SK-N-SH (cell line): ENCODE data around the gene GLIPR1L1. TPM values are rescaled to one million over a fixed set of nuclear protein-coding genes. Genes with fewer than 3 reads are reported as not detected.

Source experiments
- CTCF ChIA-PET: fragments of 300-600, 350-600 bp; formaldehyde crosslinking; extraction: SDS; loops from one replicate; lab custom pipeline; 2021; lab: Yijun Ruan, JAX
- POLR2A ChIA-PET: fragments of 350-600 bp; sonication (Branson Sonifier 250); formaldehyde crosslinking; extraction: SDS; loops from one replicate; lab custom pipeline; 2020; ENCODE audit warnings: antibody characterized with exemption, inconsistent platforms; lab: Yijun Ruan, JAX
- DNase-seq: peaks from one replicate; pipeline ENCODE4 v3.0.0; 2012
- H2AFZ ChIP-seq: fragments of 200-600 bp; sonication (generic); 2 replicates; pipeline ENCODE4 v1.8.1; 2016; ENCODE audit warnings: antibody characterized with exemption, mild to moderate bottlenecking, low read depth
- H3F3A ChIP-seq: fragments of 200-600 bp; sonication (generic); replicated peaks from 2 replicates; pipeline ENCODE3; 2016; ENCODE audit warnings: antibody characterized with exemption, mild to moderate bottlenecking; ENCODE audit not compliant: insufficient read depth
- H3K27ac ChIP-seq, 2 experiments: fragments of 200-500 bp in 1 of 2; fragments of 200-600 bp in 1 of 2; sonication (Bioruptor generic) in 1 of 2; sonication (generic), shearing (Covaris generic) in 1 of 2; 2 replicates each; pipeline versions ENCODE4 v1.5.1 to v1.6.1; 2014 to 2016; ENCODE audit warnings: low read depth in 2 of 2, inconsistent platforms in 1 of 2, low read length in 1 of 2, mild to moderate bottlenecking in 1 of 2, mixed read lengths in 1 of 2
- H3K27me3 ChIP-seq: fragments of 200-600 bp; sonication (generic), shearing (Covaris generic); 2 replicates; pipeline ENCODE4 v1.6.1; 2016; ENCODE audit warnings: mixed run types; ENCODE audit not compliant: insufficient read depth
- H3K36me3 ChIP-seq, 2 experiments: fragments of 200-500 bp in 1 of 2; fragments of 200-600 bp in 1 of 2; sonication (Bioruptor generic) in 1 of 2; sonication (generic) in 1 of 2; replicated peaks in 1 of 2; 2 replicates each; pipeline versions ENCODE3 to v1.5.1; 2014 to 2016; ENCODE audit warnings: low read length in 1 of 2, mild to moderate bottlenecking in 1 of 2; ENCODE audit not compliant: insufficient read depth in 2 of 2, control insufficient read depth in 1 of 2
- H3K4me1 ChIP-seq, 2 experiments: fragments of 200-500 bp in 1 of 2; fragments of 200-600 bp in 1 of 2; sonication (Bioruptor generic) in 1 of 2; sonication (generic), shearing (Covaris generic) in 1 of 2; 2 replicates each; pipeline versions ENCODE4 v1.5.1 to v1.6.1; 2014 to 2016; ENCODE audit warnings: low read depth in 1 of 2, low read length in 1 of 2, mixed run types in 1 of 2; ENCODE audit not compliant: insufficient read depth in 2 of 2, control insufficient read depth in 1 of 2
- H3K4me2 ChIP-seq: fragments of 200-600 bp; sonication (generic), shearing (Covaris generic); 2 replicates; pipeline ENCODE4 v1.6.1; 2017; ENCODE audit warnings: mixed run types
- H3K4me3 ChIP-seq, 2 experiments: fragments of 200-500 bp in 1 of 2; fragments of 200-600 bp in 1 of 2; sonication (Bioruptor generic) in 1 of 2; sonication (generic), shearing (Covaris generic) in 1 of 2; 2 replicates each; pipeline versions ENCODE4 v1.5.1 to v1.8.1; 2014 to 2016; ENCODE audit warnings: low read depth in 2 of 2, inconsistent platforms in 1 of 2, low read length in 1 of 2, mild to moderate bottlenecking in 1 of 2, mixed read lengths in 1 of 2, moderate library complexity in 1 of 2
- H3K79me2 ChIP-seq: fragments of 200-600 bp; sonication (generic); 2 replicates; pipeline ENCODE4 v1.8.1; 2017; ENCODE audit warnings: mild to moderate bottlenecking; ENCODE audit not compliant: insufficient read depth
- H3K9ac ChIP-seq: fragments of 200-600 bp; sonication (generic); 2 replicates; pipeline ENCODE4 v1.6.1; 2017; ENCODE audit warnings: mixed run types
- H3K9me2 ChIP-seq: fragments of 200-600 bp; sonication (generic); 2 replicates; pipeline ENCODE4 v1.6.1; 2017; ENCODE audit warnings: mixed run types
- H3K9me3 ChIP-seq: fragments of 200-600 bp; sonication (generic); 2 replicates; pipeline ENCODE4 v1.6.1; 2017; ENCODE audit warnings: mixed run types, mild to moderate bottlenecking, moderate library complexity
- H4K20me1 ChIP-seq: fragments of 200-600 bp; sonication (generic); 2 replicates; pipeline ENCODE4 v1.6.1; 2017; ENCODE audit warnings: mild to moderate bottlenecking, mixed run types; ENCODE audit not compliant: insufficient read depth
- CTCF ChIP-seq: fragments of 200-600 bp; sonication (generic); IDR thresholded peaks from 2 replicates; pipeline ENCODE4 v1.6.1; 2017; ENCODE audit warnings: antibody characterized with exemption, mild to moderate bottlenecking, moderate library complexity
- FOXM1 ChIP-seq: IDR thresholded peaks from 2 replicates; pipeline ENCODE4 v1.4.0; 2012; ENCODE audit warnings: low read depth, mild to moderate bottlenecking
- GABPA ChIP-seq: IDR thresholded peaks from 2 replicates; pipeline ENCODE4 v1.4.0; 2012; ENCODE audit warnings: low read depth, mild to moderate bottlenecking
- JUND ChIP-seq: IDR thresholded peaks from 2 replicates; pipeline ENCODE4 v1.4.0; 2012
- POLR2AphosphoS5 ChIP-seq: IDR thresholded peaks from 2 replicates; pipeline ENCODE4 v1.6.1; 2012; ENCODE audit warnings: low read depth, low read length
- RCOR1 ChIP-seq: fragments of 150-350 bp; IDR thresholded peaks from 2 replicates; pipeline ENCODE4 v1.6.1; 2017; ENCODE audit warnings: antibody characterized with exemption, low read length
- SMC3 ChIP-seq: IDR thresholded peaks from 2 replicates; pipeline ENCODE4 v1.6.1; 2012; ENCODE audit warnings: low read depth, low read length, improper control_type of control experiment
- TAF1 ChIP-seq: IDR thresholded peaks from 2 replicates; pipeline ENCODE4 v1.6.1; 2012; ENCODE audit warnings: low read depth, mild to moderate bottlenecking, low read length, moderate library complexity, borderline replicate concordance
- USF1 ChIP-seq: IDR thresholded peaks from 2 replicates; pipeline ENCODE4 v1.4.0; 2012; ENCODE audit warnings: low read depth, borderline replicate concordance
- WGBS: methylation state at CpG from one replicate; pipeline ENCODE4 v1.1.6; 2017; ENCODE audit warnings: low lambda C conversion rate; 5-methylcytosine and 5-hydroxymethylcytosine counted together
- polyA plus RNA-seq, 3 experiments: library from polyadenylated mRNA; depleted of rRNA; stranded (reverse); fragments of >200 nt; gene quantifications; 2 replicates each; pipeline ENCODE4 v1.2.3, GENCODE V29; 2012

GLIPR1L1 gene
- polyA plus RNA-seq, 1 of the 3 experiments (the other 2 are of a cell fraction) = not detected

GRCh38 chr12:75364919-75365318 is 30.4 kb downstream of the GLIPR1L1 start:
- no peak overlapping the region for H3K4me3 ChIP-seq
- TF ChIP-seq RCOR1 = no peak
- no peak for TF ChIP-seq CTCF
- TF ChIP-seq JUND = no peak
- no peak for TF ChIP-seq GABPA
- TF ChIP-seq USF1 = no peak
- no peak for TF ChIP-seq TAF1
- no peak for TF ChIP-seq SMC3
- TF ChIP-seq FOXM1 = no peak
- TF ChIP-seq, all 33 proteins: peak for 0
- POLR2A ChIA-PET = no interaction called here
- peak overlapping the region in 1 of 2 experiments; percentile 28; a peak in 2 of 4 replicates for H3K27ac ChIP-seq
- no peak overlapping the region for H3K9ac ChIP-seq
- H3K4me1 ChIP-seq = peaks cover 0 to 10% of the 10 kb centered on the region in 2 experiments; a peak in 1 of 4 replicates
- H3K79me2 ChIP-seq = no peaks in the 10 kb centered on the region; the same call in 1 of the 2 replicates
- H3K9me3 ChIP-seq = no peaks in the 10 kb centered on the region
- no peak for DNase-seq
- no peak overlapping the region for H2AFZ ChIP-seq
- H3K27me3 ChIP-seq = no peaks in the 10 kb centered on the region
- H3F3A ChIP-seq = peaks cover 4% of the 10 kb centered on the region
- H4K20me1 ChIP-seq = no peaks in the 10 kb centered on the region
- no peaks in the 10 kb centered on the region for H3K9me2 ChIP-seq
- no peak overlapping the region for H3K4me2 ChIP-seq
- H3K36me3 ChIP-seq = peaks cover 0 to 3% of the 10 kb centered on the region in 2 experiments
- CTCF ChIA-PET = no interaction called here

GRCh38 chr12:75366629-75367028 is 32.2 kb downstream of the GLIPR1L1 start:
- no peak for TF ChIP-seq POLR2AphosphoS5
- TF ChIP-seq JUND = 0 out of 2 replicates have a peak, but pooled peaks have one; percentile 14
- TF ChIP-seq CTCF = no peak
- no peak for TF ChIP-seq GABPA
- TF ChIP-seq, all 33 proteins: peak for 1
- Histone ChIP-seq H3K27me3 (no peaks in the 10 kb centered on the region), H3K9me3 (no peaks in the 10 kb centered on the region), H3K4me3 (no peak overlapping the region), H3K79me2 (no peaks in the 10 kb centered on the region; the same call in 1 of the 2 replicates), H3K27ac (no peak overlapping the region), H2AFZ (peak overlapping the region; percentile 56), H4K20me1 (no peaks in the 10 kb centered on the region), H3K4me1 (peaks cover 0 to 10% of the 10 kb centered on the region in 2 experiments; a peak in 1 of 4 replicates), H3F3A (peaks cover 4% of the 10 kb centered on the region), H3K9ac (no peak overlapping the region), H3K4me2 (peak overlapping the region; percentile 26; the same call in 1 of the 2 replicates), H3K9me2 (no peaks in the 10 kb centered on the region), H3K36me3 (peaks cover 0 to 12% of the 10 kb centered on the region in 2 experiments)
- WGBS = 100% methylated on average over 1 of the region's 1 CpG
- no peak for DNase-seq
- CTCF ChIA-PET = interaction anchor here (0.6 to 1.5 kb wide), 2 partner anchors 20 to 24 kb away, joined by 3 to 5 read pairs; partner anchors contain the start of gene GLIPR1L2
- POLR2A ChIA-PET = no interaction called here
